ENCODE results near the gene ACLY. TPM values are rescaled to one million over a fixed set of nuclear protein-coding genes. Genes with fewer than 3 reads are reported as not detected.

ACLY gene
- total and polyA plus RNA-seq, 2 of the 13 experiments (the other 11 are each of a cell fraction or from before 2014, with no cell fraction given), result 111 to 218 TPM

- TF ChIP-seq ZNF512 (CRISPR knock-in tag; IDR thresholded peaks at IDR 0.05) (peak; percentile 52; the same call in 1 of the 2 replicates), SMARCC2 (IDR thresholded peaks at IDR 0.05) (no peak), SMAD9 (CRISPR knock-in tag; IDR thresholded peaks at IDR 0.05) (no peak)
These were observed 14.4 kb downstream of the ACLY start (continued) for GRCh38 chr17:41904242-41904841.

GRCh38 chr17:41901646-41902045 lies 17.1 kb downstream of the ACLY start:
- no TSS peak for BruUV-seq (replicated peaks)
- POLR2A ChIA-PET, result no interaction called here
- Histone ChIP-seq H3K9ac (ENCODE audit: insufficient read depth, low read depth, low read length) (no peak overlapping the region), H3K4me1 (ENCODE audit: insufficient read depth, low read length) (peaks cover 20% of the 10 kb centered on the region), H3K4me3 (replicated peaks in 1 of 3; ENCODE audit: insufficient read depth in 1 of 3, low read depth in 2 of 3, low read length in 3 of 3) (no peak overlapping the region), H3K27me3 (ENCODE audit: control insufficient read depth in 1 of 2, insufficient read depth in 2 of 2, low read length in 2 of 2) (no peaks in the 10 kb centered on the region), H3K27ac (ENCODE audit: extremely low read length, insufficient read depth, low read length) (no peak overlapping the region), H3K4me2 (ENCODE audit: low read depth, low read length) (no peak overlapping the region), H3K36me3 (replicated peaks in 1 of 2; ENCODE audit: control insufficient read depth in 1 of 2, insufficient read depth in 2 of 2, low read length in 2 of 2) (peaks cover 53 to 82% of the 10 kb centered on the region in 2 experiments), H3K79me2 (ENCODE audit: insufficient read depth, low read length) (no peaks in the 10 kb centered on the region), H3K9me3 (ENCODE audit: low read length) (no peaks in the 10 kb centered on the region), H4K20me1 (ENCODE audit: insufficient read depth, low read length) (no peaks in the 10 kb centered on the region), H2AFZ (ENCODE audit: low read length) (no peak overlapping the region)
- FAIRE-seq, result no peak
- 88% methylated on average over 11 of the region's 11 CpGs for WGBS (ENCODE audit: low lambda C conversion rate)
- CTCF ChIA-PET (ENCODE audit: low intra/inter-chr PET ratio, low total read pairs), result no interaction called here
- no peak for ATAC-seq
- in situ Hi-C loops (cut with HindIII; ENCODE audit: extremely low pct_ligation_motif_present, low pct_unique_long_range_greater_than_20kb) (no loop called here), intact Hi-C loops (cut with micrococcal nuclease; ENCODE audit: unreplicated experiment) (no loop called here)
- no peak for DNase-seq (ENCODE audit: low spot score)
- no peak for TF ChIP-seq ZNF589 (CRISPR knock-in tag; conservative IDR thresholded peaks at IDR 0.05)
- TF ChIP-seq ZNF101 (CRISPR knock-in tag; IDR thresholded peaks at IDR 0.05; ENCODE audit: borderline replicate concordance, low read depth), result no peak
- no peak for TF ChIP-seq CREBL2 (CRISPR knock-in tag; IDR thresholded peaks at IDR 0.05; ENCODE audit: borderline replicate concordance)
- peak in 1 of 2 experiments; percentile 16; a peak in 1 of 4 replicates for TF ChIP-seq POLR2A (IDR thresholded peaks at IDR 0.05; ENCODE audit: insufficient read depth in 1 of 2, low read depth in 2 of 2, low read length in 2 of 2)
- TF ChIP-seq RXRA (CRISPR knock-in tag; IDR thresholded peaks at IDR 0.05), result no peak
- TF ChIP-seq NFIB (CRISPR knock-in tag; IDR thresholded peaks at IDR 0.05; ENCODE audit: borderline replicate concordance), result 0 out of 2 replicates have a peak, but pooled peaks have one; percentile 34

Data from HepG2 (cell line).